Mucosa of stomach (tissue), 1 donor: ENCODE data around the gene UNC93B1.

Source experiments
- H3K27me3 ChIP-seq: one replicate; pipeline ENCODE4 v1.7.0; 2013; ENCODE audit warnings: mild to moderate bottlenecking, low read length; ENCODE audit not compliant: control insufficient read depth, insufficient read depth
- H3K36me3 ChIP-seq: one replicate; pipeline ENCODE4 v1.7.0; 2013; ENCODE audit warnings: low read length; ENCODE audit not compliant: control insufficient read depth, insufficient read depth
- H3K4me1 ChIP-seq: one replicate; pipeline ENCODE4 v1.7.0; 2013; ENCODE audit warnings: mild to moderate bottlenecking, low read length; ENCODE audit not compliant: control insufficient read depth, insufficient read depth
- H3K4me3 ChIP-seq: one replicate; pipeline ENCODE4 v1.7.0; 2013; ENCODE audit warnings: low read length
- H3K9ac ChIP-seq: one replicate; pipeline ENCODE4 v1.7.0; 2013; ENCODE audit warnings: mild to moderate bottlenecking, low read length, moderate library complexity
- H3K9me3 ChIP-seq: one replicate; pipeline ENCODE4 v1.7.0; 2013; ENCODE audit warnings: mild to moderate bottlenecking, low read length, moderate library complexity; ENCODE audit not compliant: control insufficient read depth
- donor health status: Pancreatic carcinoma.

The UNC93B1 gene

GRCh38 chr11:68044145-68044813 lies 40.4 kb upstream of the UNC93B1 start:
- peaks cover 17% of the 10 kb centered on the region for H3K4me1 ChIP-seq
- H3K36me3 ChIP-seq: peaks cover 11% of the 10 kb centered on the region
- no peaks in the 10 kb centered on the region for H3K9me3 ChIP-seq

GRCh38 chr11:68043349-68044144 lies 39.6 kb upstream of the UNC93B1 start:
- H3K9ac ChIP-seq: no peak overlapping the region
- no peak overlapping the region for H3K4me3 ChIP-seq
- H3K27me3 ChIP-seq: no peaks in the 10 kb centered on the region
- peaks cover 24% of the 10 kb centered on the region for H3K4me1 ChIP-seq
- H3K36me3 ChIP-seq: peaks cover 7% of the 10 kb centered on the region
- no peaks in the 10 kb centered on the region for H3K9me3 ChIP-seq

More at GRCh38 chr11:68044145-68044813, 40.4 kb upstream of the UNC93B1 start:
- no peak overlapping the region for H3K4me3 ChIP-seq
- no peaks in the 10 kb centered on the region for H3K27me3 ChIP-seq
- no peak overlapping the region for H3K9ac ChIP-seq

- Histone ChIP-seq H3K36me3 (peaks cover 6% of the 10 kb centered on the region), H3K4me1 (peaks cover 30% of the 10 kb centered on the region), H3K4me3 (no peak overlapping the region), H3K9me3 (no peaks in the 10 kb centered on the region), H3K27me3 (no peaks in the 10 kb centered on the region), H3K9ac (no peak overlapping the region)
Measured at GRCh38 chr11:68043029-68043348, 39.1 kb upstream of the UNC93B1 start.

- H3K9ac ChIP-seq: no peak overlapping the region
- peaks cover 35% of the 10 kb centered on the region for H3K4me1 ChIP-seq
- no peak overlapping the region for H3K4me3 ChIP-seq
- H3K36me3 ChIP-seq: peaks cover 6% of the 10 kb centered on the region
- no peaks in the 10 kb centered on the region for H3K9me3 ChIP-seq
- H3K27me3 ChIP-seq: no peaks in the 10 kb centered on the region
Measured at GRCh38 chr11:68042219-68043028, 38.5 kb upstream of the UNC93B1 start.

GRCh38 chr11:68041617-68042218 lies 37.8 kb upstream of the UNC93B1 start:
- H3K36me3 ChIP-seq: peaks cover 6% of the 10 kb centered on the region
- peaks cover 41% of the 10 kb centered on the region for H3K4me1 ChIP-seq

GRCh38 chr11:68040957-68041591 lies 37.2 kb upstream of the UNC93B1 start:
- peak overlapping the region; percentile 95 for H3K9ac ChIP-seq
- no peaks in the 10 kb centered on the region for H3K27me3 ChIP-seq
- H3K36me3 ChIP-seq: peaks cover 6% of the 10 kb centered on the region
- peaks cover 41% of the 10 kb centered on the region for H3K4me1 ChIP-seq
- peak overlapping the region; percentile 94 for H3K4me3 ChIP-seq
- H3K9me3 ChIP-seq: no peaks in the 10 kb centered on the region

More at GRCh38 chr11:68041617-68042218, 37.8 kb upstream of the UNC93B1 start:
- Histone ChIP-seq H3K9ac (no peak overlapping the region), H3K4me3 (no peak overlapping the region), H3K9me3 (no peaks in the 10 kb centered on the region), H3K27me3 (no peaks in the 10 kb centered on the region)

- no peaks in the 10 kb centered on the region for H3K9me3 ChIP-seq
- H3K9ac ChIP-seq: peak overlapping the region; percentile 95
- H3K4me1 ChIP-seq: peaks cover 41% of the 10 kb centered on the region
- peaks cover 6% of the 10 kb centered on the region for H3K36me3 ChIP-seq
- H3K4me3 ChIP-seq: peak overlapping the region; percentile 94
- H3K27me3 ChIP-seq: no peaks in the 10 kb centered on the region
Measured at GRCh38 chr11:68040101-68040956, 36.4 kb upstream of the UNC93B1 start.

- Histone ChIP-seq H3K36me3 (peaks cover under 1% of the 10 kb centered on the region), H3K4me1 (peaks cover 41% of the 10 kb centered on the region), H3K4me3 (peak overlapping the region; percentile 94), H3K9ac (peak overlapping the region; percentile 95), H3K9me3 (no peaks in the 10 kb centered on the region), H3K27me3 (no peaks in the 10 kb centered on the region)
Measured at GRCh38 chr11:68039526-68040086, 35.7 kb upstream of the UNC93B1 start.

- Histone ChIP-seq H3K27me3 (no peaks in the 10 kb centered on the region), H3K9me3 (no peaks in the 10 kb centered on the region), H3K4me1 (peaks cover 41% of the 10 kb centered on the region), H3K9ac (peak within 1 kb of the TSS; percentile 95), H3K36me3 (peaks cover 2% of the 10 kb centered on the region), H3K4me3 (peak within 1 kb of the TSS; percentile 94)
Measured at GRCh38 chr11:68038718-68039525, 35.0 kb upstream of the UNC93B1 start, which contains the start of gene TCIRG1. Gene TCIRG1, plus strand, starts transcription at chr11:68039025. Its CDS starts 2,247 bp downstream, at chr11:68041272.

GRCh38 chr11:68038226-68038717 lies 34.4 kb upstream of the UNC93B1 start:
- peak overlapping the region; percentile 95 for H3K9ac ChIP-seq
- H3K4me1 ChIP-seq: peaks cover 45% of the 10 kb centered on the region
- no peaks in the 10 kb centered on the region for H3K27me3 ChIP-seq
- H3K4me3 ChIP-seq: peak overlapping the region; percentile 94
- peaks cover 8% of the 10 kb centered on the region for H3K36me3 ChIP-seq
- no peaks in the 10 kb centered on the region for H3K9me3 ChIP-seq
